H1 (cell line): Measurements from ENCODE around the gene NUP210L. TPM values are rescaled to one million over a fixed set of nuclear protein-coding genes. Genes with fewer than 3 reads are reported as not detected.
A peak's percentile ranks its signal among the peaks of the same experiment; 100 is the strongest.

Experiments used
- CTCF ChIA-PET: fragments of 300-600 bp; sonication (Branson Sonifier 250); formaldehyde crosslinking; loops from one replicate; lab custom pipeline; 2021; ENCODE audit not compliant: partially characterized antibody; lab: Charles Lee
- POLR2A ChIA-PET: fragments of 300-600 bp; sonication (Branson Sonifier 250); formaldehyde crosslinking; loops from one replicate; lab custom pipeline; 2021; ENCODE audit warnings: inconsistent platforms; ENCODE audit not compliant: partially characterized antibody; lab: Charles Lee
- DNase-seq, 2 experiments: peaks; one replicate each; pipeline versions ENCODE4 v3.0.0 to v3.0.0-alpha.2; 2010 to 2022; ENCODE audit warnings: low spot score in 2 of 2, low read depth in 1 of 2, mixed read lengths in 1 of 2
- FAIRE-seq: peaks from 2 replicates; lab custom pipeline; 2011; peaks lifted over from hg19 to GRCh38; lab: Jason Lieb, UNC
- H2AFZ ChIP-seq: 2 replicates; pipeline ENCODE4 v1.8.1; 2012; ENCODE audit warnings: low read length, inconsistent platforms
- H2AK5ac ChIP-seq: 2 replicates; pipeline ENCODE4 v1.6.1; 2013; ENCODE audit warnings: low read depth, low read length
- H2BK120ac ChIP-seq: replicated peaks from 2 replicates; pipeline ENCODE3; 2013; ENCODE audit warnings: low read depth, low read length, inconsistent platforms
- H2BK12ac ChIP-seq: 2 replicates; pipeline ENCODE4 v1.6.1; 2013; ENCODE audit warnings: low read depth, low read length
- H2BK15ac ChIP-seq: 2 replicates; pipeline ENCODE4 v1.6.1; 2013; ENCODE audit warnings: low read length
- H2BK20ac ChIP-seq: 2 replicates; pipeline ENCODE4 v1.6.1; 2013; ENCODE audit warnings: low read length
- H2BK5ac ChIP-seq: 2 replicates; pipeline ENCODE4 v1.6.1; 2013; ENCODE audit warnings: low read depth, low read length
- H3K14ac ChIP-seq: 2 replicates; pipeline ENCODE4 v1.6.1; 2013; ENCODE audit warnings: inconsistent platforms; ENCODE audit not compliant: insufficient read length
- H3K18ac ChIP-seq: 2 replicates; pipeline ENCODE4 v1.6.1; 2013; ENCODE audit warnings: low read length; ENCODE audit errors: extremely low read depth
- H3K23ac ChIP-seq: 2 replicates; pipeline ENCODE4 v1.6.1; 2013; ENCODE audit warnings: inconsistent platforms; ENCODE audit not compliant: insufficient read length
- H3K23me2 ChIP-seq: 2 replicates; pipeline ENCODE4 v1.6.1; 2013; ENCODE audit warnings: low read depth, low read length
- H3K27ac ChIP-seq: 2 replicates; pipeline ENCODE4 v1.6.1; 2011; ENCODE audit warnings: low read depth, low read length, inconsistent platforms
- H3K27me3 ChIP-seq, 4 experiments: replicated peaks in 1 of 4; 1 replicate in 1 of 4; 2 replicates in 3 of 4; pipeline versions ENCODE4 v1.6.1 to v1.8.1; 2011 to 2013; ENCODE audit warnings: low read length in 3 of 4, mild to moderate bottlenecking in 3 of 4, inconsistent platforms in 2 of 4, mixed read lengths in 2 of 4, moderate library complexity in 1 of 4; ENCODE audit not compliant: control insufficient read depth in 3 of 4, insufficient read depth in 3 of 4; ENCODE audit errors: extremely low read depth in 1 of 4
- H3K36me3 ChIP-seq, 4 experiments: 2 replicates each; pipeline versions ENCODE4 v1.6.1 to v1.8.1; 2011 to 2013; ENCODE audit warnings: mild to moderate bottlenecking in 4 of 4, low read length in 3 of 4, moderate library complexity in 2 of 4, control low read depth in 1 of 4, inconsistent platforms in 1 of 4; ENCODE audit not compliant: insufficient read depth in 4 of 4, control insufficient read depth in 2 of 4
- H3K4ac ChIP-seq: replicated peaks from 2 replicates; pipeline ENCODE3; 2013; ENCODE audit warnings: low read length, low read depth, mixed read lengths, inconsistent platforms; ENCODE audit not compliant: insufficient read length
- H3K4me1 ChIP-seq, 4 experiments: replicated peaks in 1 of 4; 1 replicate in 1 of 4; 2 replicates in 3 of 4; pipeline versions ENCODE4 v1.6.1 to v1.8.1; 2011 to 2013; ENCODE audit warnings: low read length in 3 of 4, inconsistent platforms in 2 of 4, mixed read lengths in 1 of 4; ENCODE audit not compliant: insufficient read depth in 4 of 4, control insufficient read depth in 3 of 4
- H3K4me2 ChIP-seq, 2 experiments: 2 replicates each; pipeline versions ENCODE4 v1.6.1 to v1.8.1; 2011 to 2013; ENCODE audit warnings: low read depth in 2 of 2, low read length in 2 of 2, control low read depth in 1 of 2, inconsistent platforms in 1 of 2, mild to moderate bottlenecking in 1 of 2; ENCODE audit not compliant: insufficient read depth in 1 of 2
- H3K4me3 ChIP-seq, 4 experiments: fragments of 200-600, 300-600 bp in 1 of 4; sonication (generic), shearing (Covaris generic), sonication (Bioruptor Twin) in 1 of 4; 2 replicates each; pipeline versions ENCODE4 v1.5.1 to v1.8.1; 2011 to 2016; ENCODE audit warnings: low read length in 4 of 4, low read depth in 3 of 4, control low read depth in 2 of 4, inconsistent platforms in 2 of 4, mild to moderate bottlenecking in 2 of 4, mixed read lengths in 1 of 4, moderate library complexity in 1 of 4; ENCODE audit not compliant: insufficient read depth in 2 of 4; ENCODE audit errors: extremely low read depth in 1 of 4
- H3K56ac ChIP-seq: replicated peaks from 2 replicates; pipeline ENCODE3; 2013; ENCODE audit warnings: low read depth, mild to moderate bottlenecking, mixed read lengths, low read length, inconsistent platforms; ENCODE audit not compliant: insufficient read length
- H3K79me1 ChIP-seq: 2 replicates; pipeline ENCODE4 v1.6.1; 2013; ENCODE audit warnings: low read depth, low read length, control low read depth
- H3K79me2 ChIP-seq, 2 experiments: 2 replicates each; pipeline versions ENCODE4 v1.6.1 to v1.8.1; 2012 to 2013; ENCODE audit warnings: low read length in 2 of 2, mild to moderate bottlenecking in 2 of 2, inconsistent platforms in 1 of 2; ENCODE audit not compliant: insufficient read depth in 2 of 2, control insufficient read depth in 1 of 2
- H3K9ac ChIP-seq, 4 experiments: replicated peaks in 1 of 4; 1 replicate in 1 of 4; 2 replicates in 3 of 4; pipeline versions ENCODE4 v1.6.1 to v1.8.1; 2011 to 2013; ENCODE audit warnings: low read depth in 3 of 4, low read length in 3 of 4, control low read depth in 2 of 4, mild to moderate bottlenecking in 2 of 4, moderate library complexity in 2 of 4, inconsistent platforms in 1 of 4; ENCODE audit errors: extremely low read depth in 1 of 4
- H3K9me3 ChIP-seq, 2 experiments: 2 replicates each; pipeline versions ENCODE4 v1.6.1 to v1.8.1; 2012 to 2013; ENCODE audit warnings: mild to moderate bottlenecking in 2 of 2, moderate library complexity in 2 of 2, control low read depth in 1 of 2, inconsistent platforms in 1 of 2, low read depth in 1 of 2, low read length in 1 of 2, mixed read lengths in 1 of 2; ENCODE audit not compliant: insufficient read depth in 2 of 2
- H4K20me1 ChIP-seq, 2 experiments: replicated peaks in 1 of 2; 2 replicates each; pipeline versions ENCODE3 to v1.8.1; 2011 to 2013; ENCODE audit warnings: inconsistent platforms in 2 of 2, low read length in 2 of 2, mild to moderate bottlenecking in 1 of 2; ENCODE audit not compliant: insufficient read depth in 2 of 2, control insufficient read depth in 1 of 2
- H4K5ac ChIP-seq: 2 replicates; pipeline ENCODE4 v1.6.1; 2013; ENCODE audit warnings: low read length, low read depth, mixed read lengths, inconsistent platforms; ENCODE audit not compliant: insufficient read length
- H4K8ac ChIP-seq: 2 replicates; pipeline ENCODE4 v1.8.0; 2013; ENCODE audit warnings: mild to moderate bottlenecking, moderate library complexity, low read length, inconsistent platforms; ENCODE audit not compliant: insufficient read depth; ENCODE audit errors: extremely low read depth
- H4K91ac ChIP-seq: replicated peaks from 2 replicates; pipeline ENCODE3; 2013; ENCODE audit warnings: low read length, mixed read lengths, inconsistent platforms; ENCODE audit not compliant: insufficient read length
- BACH1 ChIP-seq: IDR thresholded peaks from 2 replicates; pipeline ENCODE4 v1.6.1; 2012; ENCODE audit warnings: low read length, improper control_type of control experiment
- E2F6 ChIP-seq: IDR thresholded peaks from 2 replicates; pipeline ENCODE4 v1.6.1; 2012; ENCODE audit warnings: inconsistent platforms
- EGR1 ChIP-seq: IDR thresholded peaks from 2 replicates; pipeline ENCODE4 v1.6.1; 2011; ENCODE audit warnings: low read depth, low read length, borderline replicate concordance
- EZH2 ChIP-seq: fragments of 200-600 bp; sonication (generic); IDR thresholded peaks from 2 replicates; pipeline ENCODE4 v1.7.1; 2012; ENCODE audit warnings: low read depth, mild to moderate bottlenecking, moderate library complexity, low read length, inconsistent platforms; ENCODE audit not compliant: severe bottlenecking
- FOSL1 ChIP-seq: IDR thresholded peaks from 2 replicates; pipeline ENCODE4 v1.6.1; 2011; ENCODE audit warnings: mild to moderate bottlenecking, low read depth, low read length, moderate library complexity; ENCODE audit not compliant: insufficient read depth
- HDAC6 ChIP-seq: IDR thresholded peaks from one replicate; pipeline ENCODE4 v1.7.1; 2012; ENCODE audit warnings: low read depth, mild to moderate bottlenecking, inconsistent platforms, low read length, moderate library complexity
- MAX ChIP-seq: IDR thresholded peaks from 2 replicates; pipeline ENCODE4 v1.6.1; 2012; ENCODE audit warnings: inconsistent platforms
- NRF1 ChIP-seq: IDR thresholded peaks from 2 replicates; pipeline ENCODE4 v1.6.1; 2011; ENCODE audit warnings: mild to moderate bottlenecking, low read depth, low read length, improper control_type of control experiment
- POLR2A ChIP-seq, 2 experiments: IDR thresholded peaks; 1 replicate in 1 of 2; 2 replicates in 1 of 2; pipeline ENCODE4 v1.6.1; 2011; ENCODE audit warnings: low read depth in 2 of 2, low read length in 2 of 2, mild to moderate bottlenecking in 2 of 2; ENCODE audit errors: control extremely low read depth in 1 of 2
- SIN3A ChIP-seq, 2 experiments: IDR thresholded peaks in 1 of 2; conservative IDR thresholded peaks in 1 of 2; 2 replicates each; pipeline ENCODE4 v1.6.1; 2011 to 2012; ENCODE audit warnings: low read length in 2 of 2, improper control_type of control experiment in 1 of 2, low read depth in 1 of 2, mild to moderate bottlenecking in 1 of 2
- TAF1 ChIP-seq: IDR thresholded peaks from 2 replicates; pipeline ENCODE4 v1.6.1; 2011; ENCODE audit warnings: mild to moderate bottlenecking, low read depth, low read length
- YY1 ChIP-seq: IDR thresholded peaks from 2 replicates; pipeline ENCODE4 v1.6.1; 2011; ENCODE audit warnings: low read depth, mild to moderate bottlenecking, low read length
- WGBS, 2 experiments: shearing (Covaris generic) in 1 of 2; methylation state at CpG; one replicate each; pipeline versions ENCODE4 v1.1.6 to v1.1.7; 2013 to 2015; ENCODE audit warnings: low lambda C conversion rate in 2 of 2, mixed read lengths in 2 of 2, inconsistent platforms in 1 of 2, low coverage in 1 of 2, missing lambda C conversion rate in 1 of 2; ENCODE audit not compliant: insufficient replicate concordance in 2 of 2, insufficient coverage in 1 of 2, insufficient read length in 1 of 2; ENCODE audit errors: extremely low coverage in 1 of 2, missing lambda C conversion rate in 1 of 2; 5-methylcytosine and 5-hydroxymethylcytosine counted together
- polyA plus RNA-seq, 7 experiments: library from polyadenylated mRNA; depleted of rRNA in 3 of 7; stranded (reverse) in 5 of 7; unstranded in 2 of 7; fragments of >200 nt in 5 of 7; fragments of 200-250 nt in 2 of 7; gene quantifications; 1 replicate in 5 of 7; 2 replicates in 1 of 7; 4 replicates in 1 of 7; pipeline versions ENCODE4 v1.2.1 to v1.2.3, GENCODE V29; 2011 to 2013; ENCODE audit warnings: missing spikeins in 2 of 7, mixed read lengths in 2 of 7
- total RNA-seq: library from RNA; stranded (reverse); fragmentation: NEBNext Ultra II Directional; extraction: Animal tissue kit (Norgen Biotek cat#: 25700); gene quantifications from 2 replicates; pipeline ENCODE4 v1.2.1, GENCODE V29; 2021

The NUP210L gene
- total and polyA plus RNA-seq, 2 of the 8 experiments (the other 6 are each of a cell fraction or from before 2014, with no cell fraction given), result not detected

- no peak overlapping the region for H3K23ac ChIP-seq
- POLR2A ChIA-PET, result interaction anchor here (1.5 kb wide), 1 partner anchor 125 kb away, joined by 6 read pairs; the partner anchor contains the start of gene RPS27
Observed at GRCh38 chr1:154115180-154115579, 39.7 kb downstream of the NUP210L start.

More at GRCh38 chr1:154115180-154115579, 39.7 kb downstream of the NUP210L start:
- Histone ChIP-seq H2AK5ac (no peak overlapping the region), H3K4me3 (no peak overlapping the region), H3K27ac (no peak overlapping the region), H3K18ac (no peak overlapping the region), H3K27me3 (no peaks in the 10 kb centered on the region), H4K20me1 (no peaks in the 10 kb centered on the region), H2AFZ (no peak overlapping the region), H2BK20ac (no peak overlapping the region), H4K91ac (no peak overlapping the region), H3K4ac (no peak overlapping the region), H4K8ac (no peak overlapping the region), H2BK5ac (no peak overlapping the region), H3K79me2 (no peaks in the 10 kb centered on the region), H3K36me3 (no peaks in the 10 kb centered on the region), H2BK15ac (no peak overlapping the region), H2BK120ac (no peak overlapping the region), H4K5ac (no peak overlapping the region), H2BK12ac (no peak overlapping the region), H3K79me1 (no peaks in the 10 kb centered on the region), H3K56ac (no peak overlapping the region), H3K4me1 (no peaks in the 10 kb centered on the region), H3K9me3 (no peaks in the 10 kb centered on the region), H3K4me2 (no peak overlapping the region), H3K14ac (no peak overlapping the region), H3K9ac (no peak overlapping the region), H3K23me2 (no peaks in the 10 kb centered on the region)
- DNase-seq, result no peak
- 46% methylated on average over 1 of the region's 1 CpG; no CpG with 5 or more reads in 1 of the 2 experiments for WGBS, 2 experiments
- FAIRE-seq, result peak; percentile 28
- CTCF ChIA-PET, result no interaction called here
- no peak for TF ChIP-seq E2F6
- TF ChIP-seq BACH1, result no peak
- no peak for TF ChIP-seq SIN3A (conservative IDR thresholded peaks at IDR 0.05 in 1 of 2, IDR thresholded peaks at IDR 0.05 in 1 of 2; ENCODE audit: low read depth in 1 of 2, low read length in 2 of 2)
- TF ChIP-seq YY1, result no peak
- TF ChIP-seq MAX, result no peak
- TF ChIP-seq FOSL1, result no peak
- no peak for TF ChIP-seq EGR1
- TF ChIP-seq EZH2, result no peak
- TF ChIP-seq TAF1, result no peak
- TF ChIP-seq NRF1, result no peak
- TF ChIP-seq HDAC6, result no peak
- no peak for TF ChIP-seq POLR2A (IDR thresholded peaks at IDR 0.05; ENCODE audit: control extremely low read depth in 1 of 2, low read depth in 2 of 2, low read length in 2 of 2)
